ENCODE data around the gene MOGAT3.

MOGAT3 gene

GRCh38 chr7:101195884-101196283 is 5.0 kb downstream of the MOGAT3 start:
- Histone ChIP-seq H3K9me3 (no peaks in the 10 kb centered on the region), H3K36me3 (no peaks in the 10 kb centered on the region), H3K4me1 (no peaks in the 10 kb centered on the region), H3K27me3 (no peaks in the 10 kb centered on the region), H3K4me3 (ENCODE audit: low read depth, low read length) (no peak overlapping the region)
- no peak for TF ChIP-seq CTCF (IDR thresholded peaks at IDR 0.05; ENCODE audit: low read depth, low read length)
- no peak for DNase-seq

GRCh38 chr7:101189109-101189508 is 11.7 kb downstream of the MOGAT3 start:
- H3K4me3 ChIP-seq (ENCODE audit: low read depth, low read length), result no peak overlapping the region

GRCh38 chr7:101186844-101187428 is 13.9 kb downstream of the MOGAT3 start:
- no peaks in the 10 kb centered on the region for H3K9me3 ChIP-seq
- H3K4me1 ChIP-seq, result peaks cover 2% of the 10 kb centered on the region; the same call in 1 of the 2 replicates
- no peaks in the 10 kb centered on the region for H3K27me3 ChIP-seq
- H3K4me3 ChIP-seq (ENCODE audit: low read depth, low read length), result no peak overlapping the region
- TF ChIP-seq CTCF (IDR thresholded peaks at IDR 0.05; ENCODE audit: low read depth, low read length), result no peak
- no peak for DNase-seq
- H3K36me3 ChIP-seq, result no peaks in the 10 kb centered on the region

More at GRCh38 chr7:101189109-101189508, 11.7 kb downstream of the MOGAT3 start:
- no peak for DNase-seq
- no peaks in the 10 kb centered on the region for H3K27me3 ChIP-seq
- H3K9me3 ChIP-seq, result no peaks in the 10 kb centered on the region
- H3K36me3 ChIP-seq, result no peaks in the 10 kb centered on the region
- no peak for TF ChIP-seq CTCF (IDR thresholded peaks at IDR 0.05; ENCODE audit: low read depth, low read length)
- no peaks in the 10 kb centered on the region for H3K4me1 ChIP-seq

GRCh38 chr7:101186194-101186593 is 14.6 kb downstream of the MOGAT3 start:
- no peaks in the 10 kb centered on the region for H3K27me3 ChIP-seq
- no peak for DNase-seq

GRCh38 chr7:101185258-101185839 is 15.5 kb downstream of the MOGAT3 start:
- Histone ChIP-seq H3K9me3 (no peaks in the 10 kb centered on the region), H3K36me3 (no peaks in the 10 kb centered on the region), H3K27me3 (peaks cover 6% of the 10 kb centered on the region), H3K4me1 (peaks cover 3% of the 10 kb centered on the region; the same call in 1 of the 2 replicates), H3K4me3 (ENCODE audit: low read depth, low read length) (no peak overlapping the region)
- DNase-seq, result no peak
- no peak for TF ChIP-seq CTCF (IDR thresholded peaks at IDR 0.05; ENCODE audit: low read depth, low read length)

More at GRCh38 chr7:101186194-101186593, 14.6 kb downstream of the MOGAT3 start:
- no peak for TF ChIP-seq CTCF (IDR thresholded peaks at IDR 0.05; ENCODE audit: low read depth, low read length)
- Histone ChIP-seq H3K4me1 (peaks cover 3% of the 10 kb centered on the region; the same call in 1 of the 2 replicates), H3K4me3 (ENCODE audit: low read depth, low read length) (no peak overlapping the region), H3K9me3 (no peaks in the 10 kb centered on the region), H3K36me3 (no peaks in the 10 kb centered on the region)

GRCh38 chr7:101180130-101180755 is 20.6 kb downstream of the MOGAT3 start, which contains the start of gene NAT16:
Gene NAT16, minus strand, starts transcription at chr7:101180293. Its CDS starts 5,486 bp downstream, at chr7:101174807.
- peak within 1 kb of the TSS; percentile 33 for H3K4me3 ChIP-seq (ENCODE audit: low read depth, low read length)
- peaks cover 8% of the 10 kb centered on the region for H3K4me1 ChIP-seq
- no peak for TF ChIP-seq CTCF (IDR thresholded peaks at IDR 0.05; ENCODE audit: low read depth, low read length)
- H3K27me3 ChIP-seq, result peaks cover 15% of the 10 kb centered on the region
- no peak for DNase-seq
- H3K36me3 ChIP-seq, result no peaks in the 10 kb centered on the region
- H3K9me3 ChIP-seq, result no peaks in the 10 kb centered on the region

Measured in BE2C (cell line).